Activated naive CD8-positive, alpha-beta T cell treated with anti-CD3 and anti-CD28 coated beads, Interleukin-2, amount 10 ng/mL, durations not matched to agents 7 days and 5 days (primary cell): Measurements from ENCODE around the gene FHOD3. TPM values are rescaled to one million over a fixed set of nuclear protein-coding genes. Genes with fewer than 3 reads are reported as not detected.

Experiments used
- ATAC-seq: fragments of 150-1000 bp; cut with Tn5 transposase; one replicate; pipeline ENCODE4 v1.10.0; 2021; ENCODE audit warnings: low read depth, moderate library complexity
- POLR2A ChIA-PET: fragments of 350-600 bp; sonication (Branson Sonifier 250); formaldehyde crosslinking; loops from one replicate; lab custom pipeline; 2021; ENCODE audit warnings: antibody characterized with exemption; lab: Charles Lee
- DNase-seq: peaks from one replicate; pipeline ENCODE4 v3.0.0; 2021
- H3K27ac Mint-ChIP-seq: one replicate; pipeline ENCODE4 v1.8.0; 2022; ENCODE audit warnings: mild to moderate bottlenecking, mixed read lengths
- H3K27me3 Mint-ChIP-seq: one replicate; pipeline ENCODE4 v1.8.0; 2022; ENCODE audit warnings: mild to moderate bottlenecking, moderate library complexity, mixed read lengths
- H3K36me3 Mint-ChIP-seq: one replicate; pipeline ENCODE4 v1.8.0; 2021; ENCODE audit warnings: mild to moderate bottlenecking, mixed read lengths
- H3K4me1 Mint-ChIP-seq: one replicate; pipeline ENCODE4 v1.8.0; 2021; ENCODE audit warnings: mixed read lengths
- H3K4me3 Mint-ChIP-seq: one replicate; pipeline ENCODE4 v1.8.0; 2022; ENCODE audit warnings: mild to moderate bottlenecking, moderate library complexity, mixed read lengths
- H3K9me3 Mint-ChIP-seq: one replicate; pipeline ENCODE4 v1.8.0; 2021; ENCODE audit warnings: mixed read lengths
- total RNA-seq, 2 experiments: library from RNA; stranded (reverse); gene quantifications; one replicate each; pipeline ENCODE4 v1.2.3, GENCODE V29; 2021

FHOD3 gene
- total RNA-seq, 2 experiments from 2014 or later, result not detected

DNA sequence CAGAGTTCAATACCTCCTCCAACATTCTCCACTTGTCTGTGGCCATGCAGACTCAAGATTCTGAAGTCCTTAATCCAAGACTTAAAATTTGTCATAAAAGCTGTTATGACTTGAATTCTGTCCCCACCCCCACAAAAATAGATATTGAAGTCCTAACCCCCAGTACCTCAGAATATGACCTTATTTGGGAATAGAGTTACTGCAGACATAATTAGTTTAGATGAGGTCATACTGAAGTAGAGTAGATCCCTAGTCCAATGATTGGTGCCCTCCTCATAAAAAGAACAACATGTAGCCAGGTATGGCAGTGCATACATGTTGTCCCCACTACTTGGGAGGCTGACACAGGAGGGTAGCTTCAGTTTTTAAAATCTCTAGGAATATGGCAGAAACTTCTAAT lies 522.1 kb downstream of the FHOD3 start:
- Mint-ChIP-seq H3K4me1 (peaks cover 13% of the 10 kb centered on the region), H3K36me3 (peaks cover 30% of the 10 kb centered on the region), H3K27me3 (no peaks in the 10 kb centered on the region), H3K27ac (no peak overlapping the region), H3K9me3 (no peaks in the 10 kb centered on the region), H3K4me3 (no peak overlapping the region)
- DNase-seq (no peak), ATAC-seq (no peak)
- POLR2A ChIA-PET, result no interaction called here

GRCh38 chr18:36821681-36822080 lies 524.2 kb downstream of the FHOD3 start:
- H3K4me3 Mint-ChIP-seq, result no peak overlapping the region
- ATAC-seq (no peak), DNase-seq (no peak)
- peaks cover 18% of the 10 kb centered on the region for H3K4me1 Mint-ChIP-seq
- POLR2A ChIA-PET, result no interaction called here
- peaks cover 35% of the 10 kb centered on the region for H3K36me3 Mint-ChIP-seq
- no peaks in the 10 kb centered on the region for H3K9me3 Mint-ChIP-seq
- no peaks in the 10 kb centered on the region for H3K27me3 Mint-ChIP-seq
- H3K27ac Mint-ChIP-seq, result no peak overlapping the region

DNA sequence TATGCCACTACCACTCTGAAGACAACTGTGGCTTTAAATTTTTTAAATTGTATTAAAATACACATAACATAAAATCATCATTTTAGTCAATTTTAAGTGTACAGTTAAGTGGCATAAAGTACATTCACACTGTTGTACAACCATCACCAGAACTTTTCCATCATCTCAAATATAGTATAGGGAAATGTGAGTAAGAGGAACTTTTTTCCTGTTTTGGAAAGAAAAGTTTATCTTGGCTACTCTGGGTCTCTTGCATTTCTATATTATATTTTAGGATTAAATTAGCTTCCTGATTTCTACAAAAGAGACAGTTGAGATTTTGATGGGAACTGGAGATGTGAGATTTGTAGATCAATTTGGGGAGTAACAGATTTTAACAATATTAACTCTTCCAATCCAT lies 528.0 kb downstream of the FHOD3 start:
- POLR2A ChIA-PET, result no interaction called here
- DNase-seq (no peak), ATAC-seq (no peak)
- Mint-ChIP-seq H3K27ac (no peak overlapping the region), H3K4me1 (peaks cover 38% of the 10 kb centered on the region), H3K36me3 (peaks cover 32% of the 10 kb centered on the region), H3K9me3 (no peaks in the 10 kb centered on the region), H3K4me3 (no peak overlapping the region), H3K27me3 (no peaks in the 10 kb centered on the region)

GRCh38 chr18:36826556-36826955 lies 529.0 kb downstream of the FHOD3 start:
- H3K4me3 Mint-ChIP-seq, result no peak overlapping the region
- no peak overlapping the region for H3K27ac Mint-ChIP-seq

DNA sequence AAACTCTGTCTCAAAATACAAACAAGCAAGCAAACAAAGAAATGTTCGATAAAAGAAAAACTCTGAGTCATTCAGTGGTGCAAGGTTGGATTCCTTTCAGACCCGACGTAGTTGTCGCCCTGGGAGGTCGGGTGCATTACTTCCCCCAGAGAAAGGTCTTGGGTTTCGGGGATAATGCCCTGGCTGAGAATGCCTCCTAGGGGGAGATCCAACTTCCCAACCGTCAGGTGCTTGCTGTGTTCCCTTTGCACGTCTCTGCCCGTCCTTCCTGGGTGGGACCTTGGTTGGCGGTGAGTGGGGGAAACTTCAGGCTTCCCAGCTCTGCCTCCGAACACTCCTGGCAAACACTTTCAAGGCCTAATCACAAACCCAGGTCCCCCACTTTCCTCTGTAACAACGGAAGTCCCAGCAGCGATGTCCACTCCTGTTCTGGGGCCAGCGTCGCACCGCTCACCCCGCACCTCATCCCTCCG lies 530.7 kb downstream of the FHOD3 start:
- peak overlapping the region; percentile 98 for H3K27ac Mint-ChIP-seq
- H3K27me3 Mint-ChIP-seq, result no peaks in the 10 kb centered on the region
- H3K36me3 Mint-ChIP-seq, result peaks cover 21% of the 10 kb centered on the region
- no peak for ATAC-seq
- no peaks in the 10 kb centered on the region for H3K9me3 Mint-ChIP-seq
- DNase-seq, result no peak
- H3K4me1 Mint-ChIP-seq, result peaks cover 40% of the 10 kb centered on the region
- POLR2A ChIA-PET, result interaction anchor here (0.6 to 1.9 kb wide), 7 partner anchors 11 to 359 kb away, joined by 3 to 6 read pairs (median 4); no protein-coding TSS in a partner anchor
- H3K4me3 Mint-ChIP-seq, result peak overlapping the region; percentile 89

More at GRCh38 chr18:36826556-36826955, 529.0 kb downstream of the FHOD3 start:
- no peak for ATAC-seq
- Mint-ChIP-seq H3K9me3 (no peaks in the 10 kb centered on the region), H3K36me3 (peaks cover 30% of the 10 kb centered on the region), H3K4me1 (peaks cover 39% of the 10 kb centered on the region), H3K27me3 (no peaks in the 10 kb centered on the region)
- no peak for DNase-seq
- POLR2A ChIA-PET, result interaction anchor here (0.6 kb wide), 1 partner anchor 676 kb away, joined by 3 read pairs; no protein-coding TSS in a partner anchor

DNA sequence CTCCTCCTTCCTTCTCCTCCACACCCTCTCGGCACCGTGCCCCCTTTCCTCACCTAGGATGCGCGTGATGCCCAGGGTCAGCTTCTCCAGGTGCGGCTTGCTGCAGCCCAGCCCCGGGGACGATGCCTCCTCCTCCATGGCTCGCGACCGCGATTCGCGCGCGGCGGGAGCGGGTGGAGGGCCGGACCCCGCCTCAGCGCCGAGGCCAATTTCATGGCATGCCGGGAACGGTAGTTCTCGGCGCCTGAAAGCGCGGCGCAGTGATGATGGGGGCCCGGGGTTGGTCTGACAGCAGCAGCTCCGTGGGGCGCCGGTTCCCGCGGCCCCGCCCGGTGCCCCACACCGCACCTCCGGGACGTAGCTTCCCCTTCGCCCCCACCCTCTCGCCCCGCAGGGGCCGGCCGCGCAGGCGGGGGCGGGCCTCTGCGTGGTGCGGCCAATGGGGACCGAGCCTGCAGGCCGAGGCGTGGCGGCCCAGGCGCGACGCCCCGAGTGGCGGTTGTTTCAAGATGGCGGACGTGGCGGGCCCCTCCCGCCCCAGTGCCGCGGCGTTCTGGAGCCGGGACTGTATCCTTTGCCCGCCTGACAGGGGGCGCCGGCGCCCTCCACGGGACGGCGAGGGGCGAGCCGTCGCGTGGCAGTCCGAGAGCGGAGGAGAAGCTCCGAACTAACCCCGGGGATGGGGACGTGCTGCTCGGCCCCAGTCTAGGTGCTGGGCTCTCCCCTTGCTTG lies 531.3 kb downstream of the FHOD3 start, which contains the start of the genes KIAA1328 and TPGS2:
KIAA1328 (plus strand) TSS at position 498 of the 732 bp plus-strand sequence; CDS start at position 510, 12 bp downstream.
TPGS2 (minus strand) TSS at position 373 of the 732 bp plus-strand sequence; CDS start at position 138, 235 bp downstream.
- POLR2A ChIA-PET, result interaction anchor here (0.6 to 1.9 kb wide), 9 partner anchors 10 to 700 kb away, joined by 3 to 6 read pairs (median 3); partner anchors contain the start of genes ELP2 and SLC39A6
- Mint-ChIP-seq H3K4me3 (peak within 1 kb of the TSS; percentile 89), H3K36me3 (peaks cover 21% of the 10 kb centered on the region), H3K9me3 (no peaks in the 10 kb centered on the region), H3K4me1 (peaks cover 40% of the 10 kb centered on the region), H3K27ac (peak within 1 kb of the TSS; percentile 98), H3K27me3 (no peaks in the 10 kb centered on the region)
- DNase-seq (peak; percentile 92), ATAC-seq (peak; percentile 91)

Other genes starting within 250 kb of the FHOD3 start
- gene RPRD1A, start 230.2 kb upstream of the FHOD3 start, total RNA-seq, result 10 to 100 TPM; 33.5 to 33.9 TPM
- 10 to 100 TPM; 18.4 to 20.4 TPM for gene SLC39A6, start 168.4 kb upstream of the FHOD3 start, total RNA-seq
- gene ELP2, start 167.8 kb upstream of the FHOD3 start, total RNA-seq, result 10 to 100 TPM; 82.4 to 87.4 TPM
- gene MOCOS, start 110.2 kb upstream of the FHOD3 start, total RNA-seq, result under 1 TPM; 0.19 to 0.23 TPM